ENCODE results near the gene FOXB2.
A peak's percentile ranks its signal among the peaks of the same experiment; 100 is the strongest.
"Not testable (repeated sequence)": the region's sequence is repeated elsewhere in the genome, so short reads cannot be mapped to it uniquely, and the experiment has no call there.

FOXB2 gene

GRCh38 chr9:77020413-77021290 lies 1.2 kb downstream of the FOXB2 start:
- H3K27ac Mint-ChIP-seq: no peak overlapping the region
- peak overlapping the region; percentile 54 for H3K4me3 Mint-ChIP-seq
- H3K4me1 Mint-ChIP-seq (ENCODE audit: low read depth): peaks cover 41% of the 10 kb centered on the region
- intact Hi-C loops (cut with micrococcal nuclease): no loop called here
- H3K27me3 Mint-ChIP-seq: peaks cover 96% of the 10 kb centered on the region
- no peaks in the 10 kb centered on the region for H3K9me3 Mint-ChIP-seq
- no peaks in the 10 kb centered on the region for H3K36me3 Mint-ChIP-seq (ENCODE audit: low read depth)

DNA sequence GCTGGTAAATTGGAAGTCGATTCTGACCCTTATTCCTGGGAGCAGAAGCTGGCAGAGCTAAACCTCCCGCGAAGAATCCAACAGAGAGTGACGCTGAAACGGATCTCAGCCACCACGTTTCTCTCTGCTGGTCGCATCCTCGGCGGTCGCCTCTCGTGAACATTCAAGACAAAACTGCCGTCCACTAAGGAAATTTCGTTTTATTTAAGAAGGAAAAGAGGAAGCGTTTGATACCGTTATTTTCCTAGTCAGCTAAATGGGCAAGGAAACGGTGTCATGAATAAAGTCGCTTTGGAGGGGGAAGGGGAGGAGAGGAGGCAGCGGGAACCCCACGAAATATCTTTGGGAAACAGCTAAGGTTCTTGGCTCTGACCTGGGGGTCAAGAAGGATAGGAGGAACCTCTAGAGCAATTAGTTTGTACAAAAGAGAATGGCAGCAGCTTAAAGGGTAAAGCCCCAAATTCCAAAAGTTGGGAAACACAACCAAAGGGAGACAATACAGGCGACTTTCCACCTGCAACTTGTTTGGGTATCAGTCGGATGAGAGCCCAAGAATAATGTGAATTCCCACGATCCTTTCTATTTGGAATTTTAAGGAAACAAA lies 1.9 kb downstream of the FOXB2 start:
- intact Hi-C loops (cut with micrococcal nuclease): no loop called here
- peaks cover 41% of the 10 kb centered on the region for H3K4me1 Mint-ChIP-seq (ENCODE audit: low read depth)
- peaks cover 94% of the 10 kb centered on the region for H3K27me3 Mint-ChIP-seq
- H3K9me3 Mint-ChIP-seq: no peaks in the 10 kb centered on the region
- no peak overlapping the region for H3K4me3 Mint-ChIP-seq
- H3K27ac Mint-ChIP-seq: no peak overlapping the region
- no peaks in the 10 kb centered on the region for H3K36me3 Mint-ChIP-seq (ENCODE audit: low read depth)

DNA sequence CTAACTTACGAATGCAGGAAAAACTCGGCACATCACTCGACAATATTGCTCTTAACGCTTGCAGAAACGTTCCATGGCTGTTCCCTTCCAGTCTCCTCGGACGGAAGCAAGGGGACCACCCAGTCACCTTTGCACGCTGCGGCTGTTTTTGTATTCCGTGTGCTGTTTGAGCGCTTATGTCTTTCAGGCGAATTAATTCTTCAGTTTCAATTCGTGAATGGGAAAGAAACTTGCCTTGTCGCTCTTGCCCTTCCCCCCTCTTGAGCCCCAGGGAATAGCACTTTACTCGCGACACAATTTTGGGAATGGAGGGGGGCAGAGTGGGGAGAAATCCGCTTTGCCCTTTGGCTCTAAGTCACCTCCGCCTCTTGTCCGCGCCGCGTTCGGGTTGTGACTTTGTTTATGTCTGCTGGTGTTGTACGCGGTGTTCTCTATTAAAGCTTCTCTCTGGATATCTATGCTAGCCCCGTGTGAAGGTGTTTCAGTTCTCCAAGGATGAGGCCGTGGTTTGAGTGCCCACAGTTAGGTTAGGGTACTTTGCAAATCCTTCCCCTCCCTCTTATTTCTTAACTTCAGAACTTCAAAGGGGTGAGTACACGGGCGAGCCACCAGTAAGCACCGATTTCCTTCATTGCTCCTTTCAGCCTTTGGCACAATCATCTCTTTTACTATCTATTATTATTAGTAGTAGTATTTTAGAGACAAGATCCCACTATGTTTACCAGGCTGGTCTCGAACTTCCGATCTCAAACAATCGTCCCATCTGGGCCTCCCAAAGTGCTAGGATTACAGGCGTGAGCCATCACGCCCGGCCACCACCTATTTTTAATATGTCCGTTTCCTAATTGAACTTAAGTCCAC lies 2.7 kb downstream of the FOXB2 start:
- Mint-ChIP-seq H3K36me3 (ENCODE audit: low read depth) (no peaks in the 10 kb centered on the region), H3K9me3 (no peaks in the 10 kb centered on the region), H3K27me3 (peaks cover 89% of the 10 kb centered on the region), H3K4me1 (ENCODE audit: low read depth) (peaks cover 41% of the 10 kb centered on the region), H3K27ac (no peak overlapping the region), H3K4me3 (peak overlapping the region; percentile 33)
- intact Hi-C loops (cut with micrococcal nuclease): no loop called here

- Mint-ChIP-seq H3K4me3 (no peak overlapping the region), H3K9me3 (no peaks in the 10 kb centered on the region), H3K27ac (no peak overlapping the region), H3K36me3 (ENCODE audit: low read depth) (no peaks in the 10 kb centered on the region), H3K27me3 (peaks cover 82% of the 10 kb centered on the region), H3K4me1 (ENCODE audit: low read depth) (peaks cover 40% of the 10 kb centered on the region)
- intact Hi-C loops (cut with micrococcal nuclease): no loop called here
Observed at GRCh38 chr9:77022783-77023440, 3.5 kb downstream of the FOXB2 start.

DNA sequence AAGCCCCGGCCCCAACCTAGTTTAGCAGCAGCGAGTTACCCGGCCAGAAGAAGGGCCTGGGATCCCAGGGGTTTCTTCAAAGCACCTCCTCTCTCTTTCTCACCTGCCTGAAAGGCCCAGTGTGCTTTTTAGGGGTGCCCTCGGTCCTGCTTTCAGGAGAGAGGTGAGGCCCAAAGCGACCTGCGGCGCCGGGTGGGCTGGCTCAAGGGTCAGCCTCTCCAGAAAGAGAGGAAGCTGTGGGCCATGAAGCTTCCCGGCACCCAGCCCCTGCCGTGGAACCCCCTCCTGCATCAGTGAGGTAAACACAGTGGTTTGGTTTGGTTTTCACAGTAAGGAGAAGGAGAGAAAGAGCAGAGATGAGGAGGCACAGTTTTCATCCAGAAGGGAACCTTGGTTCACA lies 4.3 kb downstream of the FOXB2 start:
- Mint-ChIP-seq H3K4me1 (ENCODE audit: low read depth) (peaks cover 34% of the 10 kb centered on the region), H3K27me3 (peaks cover 82% of the 10 kb centered on the region), H3K9me3 (no peaks in the 10 kb centered on the region), H3K27ac (no peak overlapping the region), H3K4me3 (no peak overlapping the region), H3K36me3 (ENCODE audit: low read depth) (no peaks in the 10 kb centered on the region)
- intact Hi-C loops (cut with micrococcal nuclease): no loop called here

- no peak overlapping the region for H3K27ac Mint-ChIP-seq
- H3K9me3 Mint-ChIP-seq: no peaks in the 10 kb centered on the region
- peaks cover 72% of the 10 kb centered on the region for H3K27me3 Mint-ChIP-seq
- intact Hi-C loops (cut with micrococcal nuclease): no loop called here
- H3K4me3 Mint-ChIP-seq: no peak overlapping the region
- peaks cover 22% of the 10 kb centered on the region for H3K4me1 Mint-ChIP-seq (ENCODE audit: low read depth)
- H3K36me3 Mint-ChIP-seq (ENCODE audit: low read depth): no peaks in the 10 kb centered on the region
Observed at GRCh38 chr9:77024776-77025545, 5.5 kb downstream of the FOXB2 start.

GRCh38 chr9:77028478-77028877 lies 9.0 kb downstream of the FOXB2 start:
- intact Hi-C loops (cut with micrococcal nuclease): no loop called here
- H3K36me3 Mint-ChIP-seq (ENCODE audit: low read depth): no peaks in the 10 kb centered on the region

GRCh38 chr9:77030045-77030444 lies 10.6 kb downstream of the FOXB2 start:
- H3K27me3 Mint-ChIP-seq: peaks cover 37% of the 10 kb centered on the region
- H3K4me1 Mint-ChIP-seq (ENCODE audit: low read depth): no peaks in the 10 kb centered on the region
- intact Hi-C loops (cut with micrococcal nuclease): no loop called here
- no peaks in the 10 kb centered on the region for H3K36me3 Mint-ChIP-seq (ENCODE audit: low read depth)
- H3K4me3 Mint-ChIP-seq: no peak overlapping the region
- H3K27ac Mint-ChIP-seq: no peak overlapping the region
- no peaks in the 10 kb centered on the region for H3K9me3 Mint-ChIP-seq

More at GRCh38 chr9:77028478-77028877, 9.0 kb downstream of the FOXB2 start:
- Mint-ChIP-seq H3K27me3 (peaks cover 53% of the 10 kb centered on the region), H3K4me3 (no peak overlapping the region), H3K9me3 (no peaks in the 10 kb centered on the region), H3K27ac (no peak overlapping the region), H3K4me1 (ENCODE audit: low read depth) (no peaks in the 10 kb centered on the region)

GRCh38 chr9:77038281-77039036 lies 19.0 kb downstream of the FOXB2 start:
- Mint-ChIP-seq H3K27me3 (peaks cover 2% of the 10 kb centered on the region), H3K27ac (no peak overlapping the region), H3K4me1 (ENCODE audit: low read depth) (no peaks in the 10 kb centered on the region), H3K9me3 (no peaks in the 10 kb centered on the region), H3K4me3 (no peak overlapping the region), H3K36me3 (ENCODE audit: low read depth) (no peaks in the 10 kb centered on the region)
- intact Hi-C loops (cut with micrococcal nuclease): no loop called here

GRCh38 chr9:77040340-77040739 lies 20.9 kb downstream of the FOXB2 start:
- Mint-ChIP-seq H3K4me1 (ENCODE audit: low read depth) (no peaks in the 10 kb centered on the region), H3K36me3 (ENCODE audit: low read depth) (no peaks in the 10 kb centered on the region), H3K9me3 (no peaks in the 10 kb centered on the region), H3K27ac (no peak overlapping the region), H3K27me3 (peaks cover 6% of the 10 kb centered on the region), H3K4me3 (no peak overlapping the region)
- intact Hi-C loops (cut with micrococcal nuclease): no loop called here

GRCh38 chr9:77043743-77044142 lies 24.3 kb downstream of the FOXB2 start:
- H3K27me3 Mint-ChIP-seq; H3K27ac Mint-ChIP-seq; H3K36me3 Mint-ChIP-seq (ENCODE audit: low read depth); H3K4me1 Mint-ChIP-seq (ENCODE audit: low read depth); H3K9me3 Mint-ChIP-seq; intact Hi-C loops (cut with micrococcal nuclease); H3K4me3 Mint-ChIP-seq: not testable (repeated sequence)

GRCh38 chr9:77060681-77061080 lies 41.2 kb downstream of the FOXB2 start:
- H3K27ac Mint-ChIP-seq; intact Hi-C loops (cut with micrococcal nuclease); H3K4me3 Mint-ChIP-seq; H3K27me3 Mint-ChIP-seq; H3K4me1 Mint-ChIP-seq (ENCODE audit: low read depth); H3K36me3 Mint-ChIP-seq (ENCODE audit: low read depth): not testable (repeated sequence)
- H3K9me3 Mint-ChIP-seq: peaks cover 13% of the 10 kb centered on the region
